Dedifferentiated amniotic fluid mesenchymal stem cell (primary cell): Measurements from ENCODE around the gene TIMM10.

Experiments
- DNase-seq: peaks from one replicate; pipeline ENCODE4 v3.0.0-alpha.2; 2016; ENCODE audit errors: extremely low spot score

Gene TIMM10

GRCh38 chr11:57530596-57531507, at the start of gene TIMM10:
Gene TIMM10, minus strand, starts transcription at chr11:57530754. Its CDS starts 565 bp downstream, at chr11:57530189.
- peak; percentile 89 for DNase-seq

GRCh38 chr11:57574061-57574460, 43.5 kb upstream of the TIMM10 start:
- DNase-seq: no peak

GRCh38 chr11:57571606-57572005, 41.1 kb upstream of the TIMM10 start:
- DNase-seq: no peak

DNA sequence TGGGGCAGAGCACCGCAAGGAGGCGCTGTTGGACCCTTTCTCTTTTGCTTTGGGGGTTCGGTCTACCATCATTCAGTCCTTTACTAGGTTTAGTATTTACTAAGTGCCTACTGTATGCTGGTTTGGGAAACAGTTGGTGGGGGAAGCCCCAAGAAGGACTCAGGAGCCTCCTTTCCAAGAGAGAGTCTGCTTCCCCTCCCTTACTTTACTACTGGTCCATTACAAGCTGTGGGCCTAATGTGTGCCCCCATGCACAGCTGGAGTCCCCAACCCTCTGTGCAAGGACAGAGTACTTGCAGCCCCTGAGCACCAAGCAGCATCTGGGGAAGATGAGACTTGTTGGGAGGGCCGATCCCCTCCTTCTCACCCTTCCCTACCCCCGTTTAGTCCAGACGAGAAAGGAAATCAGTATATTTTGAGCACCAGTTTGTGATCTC, 37.8 kb upstream of the TIMM10 start:
- no peak for DNase-seq

DNA sequence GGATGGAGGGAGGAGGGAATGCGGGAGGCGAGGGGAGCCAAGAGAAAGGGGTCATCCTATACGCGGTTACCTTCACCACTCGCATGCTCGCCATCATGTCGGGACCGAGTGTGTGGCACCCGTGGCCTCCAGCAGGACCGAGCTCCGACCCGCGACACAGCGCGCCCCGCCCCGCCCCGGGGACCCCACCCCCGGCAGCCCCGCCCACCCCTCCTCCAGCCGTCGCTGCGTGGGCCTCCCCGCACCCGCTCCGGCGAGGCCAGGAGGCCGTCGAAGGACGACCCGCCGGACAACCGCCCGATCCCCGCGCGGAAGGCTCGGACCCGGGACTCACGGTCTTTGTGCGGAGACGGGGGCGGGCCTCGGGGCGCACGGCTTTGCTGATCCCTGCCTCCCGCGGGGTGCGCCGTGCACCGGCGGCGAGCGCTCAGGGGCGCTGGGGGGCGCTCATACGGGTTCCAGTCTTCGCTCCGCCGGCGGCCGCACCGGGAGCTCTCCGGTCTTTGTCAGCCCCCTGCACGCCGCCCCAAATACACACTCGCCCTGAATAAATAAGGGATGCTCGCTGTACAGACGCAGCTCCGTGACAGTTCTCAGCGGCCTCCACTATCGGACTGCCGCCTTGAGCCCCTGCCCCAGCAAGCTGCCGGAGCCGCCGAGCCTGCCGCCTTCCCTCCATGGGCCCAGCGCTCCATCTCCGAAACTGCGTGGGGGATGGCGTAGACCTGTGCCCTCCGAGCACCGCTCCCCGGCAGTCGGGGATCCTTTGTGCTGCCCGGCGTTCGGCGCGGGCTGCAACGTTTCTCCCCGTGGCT, 37.2 kb upstream of the TIMM10 start, which contains the start of gene UBE2L6:
Gene UBE2L6 (minus strand): TSS at position 158 of the 815 bp plus-strand sequence. CDS start 61 bp downstream, at position 97.
- DNase-seq: peak; percentile 73

- DNase-seq: no peak
Measured at GRCh38 chr11:57566905-57567514, 36.5 kb upstream of the TIMM10 start.

- DNase-seq: peak; percentile 65
Measured at GRCh38 chr11:57566005-57566904, 35.7 kb upstream of the TIMM10 start.

- no peak for DNase-seq
Measured at GRCh38 chr11:57562596-57562995, 32.0 kb upstream of the TIMM10 start.

- no peak for DNase-seq
Measured at GRCh38 chr11:57560146-57560545, 29.6 kb upstream of the TIMM10 start.

GRCh38 chr11:57556041-57556440, 25.5 kb upstream of the TIMM10 start:
- no peak for DNase-seq

- DNase-seq: no peak
Measured at GRCh38 chr11:57555393-57555792, 24.8 kb upstream of the TIMM10 start.

- DNase-seq: no peak
Measured at GRCh38 chr11:57552479-57552878, 21.9 kb upstream of the TIMM10 start.

- no peak for DNase-seq
Measured at GRCh38 chr11:57551941-57552340, 21.4 kb upstream of the TIMM10 start.

- DNase-seq: no peak
Measured at GRCh38 chr11:57549983-57550382, 19.4 kb upstream of the TIMM10 start.

- DNase-seq: no peak
Measured at GRCh38 chr11:57547854-57548377, 17.4 kb upstream of the TIMM10 start.

DNA sequence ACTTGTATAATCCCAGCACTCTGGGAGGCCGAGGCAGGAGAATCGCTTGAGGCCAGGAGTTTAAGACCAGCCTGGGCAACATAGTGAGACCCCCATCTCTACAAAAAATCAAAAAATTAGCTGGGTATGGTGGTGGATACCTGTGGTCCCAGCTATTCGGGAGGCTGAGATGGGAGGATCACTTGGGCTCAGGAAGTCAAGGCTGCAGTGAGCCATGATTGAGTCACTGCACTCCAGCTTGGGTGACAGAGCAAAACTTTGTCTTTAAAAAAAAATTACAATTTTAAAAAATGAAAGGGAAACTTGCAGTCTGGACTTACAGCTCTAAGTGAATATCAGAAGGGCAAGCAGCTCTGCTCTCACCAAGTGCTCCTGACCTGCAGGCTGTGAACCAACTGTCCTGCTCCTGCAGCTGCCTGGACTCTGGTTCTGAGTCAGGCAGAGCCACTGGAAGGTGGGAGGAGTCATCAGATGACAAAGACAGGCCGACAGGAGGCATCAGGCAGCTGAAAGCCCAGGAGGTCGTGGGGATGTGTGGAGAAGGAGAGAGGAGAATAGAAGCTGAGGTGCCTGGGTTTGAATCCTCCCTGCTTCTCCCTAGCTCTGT, 16.4 kb upstream of the TIMM10 start:
- DNase-seq: no peak

- no peak for DNase-seq
Measured at GRCh38 chr11:57546451-57546850, 15.9 kb upstream of the TIMM10 start.

GRCh38 chr11:57545883-57546282, 15.3 kb upstream of the TIMM10 start:
- no peak for DNase-seq

GRCh38 chr11:57544566-57544965, 14.0 kb upstream of the TIMM10 start:
- no peak for DNase-seq

- no peak for DNase-seq
Measured at GRCh38 chr11:57543593-57543992, 13.0 kb upstream of the TIMM10 start.
